Brain microvascular endothelial cell (primary cell): ENCODE results near the gene ADAMTS2.
A peak's percentile ranks its signal among the peaks of the same experiment; 100 is the strongest.

Experiments
- DNase-seq: peaks from one replicate; pipeline ENCODE4 v3.0.0-alpha.2; 2020
- H3K27ac ChIP-seq: fragments of 250-450 bp; sonication (Bioruptor Pico); 2 replicates; pipeline ENCODE4 v1.5.1; 2020; ENCODE audit warnings: mild to moderate bottlenecking, moderate library complexity
- H3K27me3 ChIP-seq: fragments of 250-450 bp; sonication (Bioruptor Pico); replicated peaks from 2 replicates; pipeline ENCODE4 v1.5.1; 2020; ENCODE audit warnings: mild to moderate bottlenecking
- H3K36me3 ChIP-seq: fragments of 250-450 bp; sonication (Bioruptor Pico); replicated peaks from 2 replicates; pipeline ENCODE4 v1.5.1; 2020; ENCODE audit warnings: mild to moderate bottlenecking
- H3K4me3 ChIP-seq: 2 replicates; pipeline ENCODE4 v1.5.1; 2011; ENCODE audit warnings: low read depth, mild to moderate bottlenecking, control low read depth, low read length, moderate library complexity
- in situ Hi-C: cut with HindIII; loops from 2 replicates; pipeline ENCODE4 v1.10.0; 2017; ENCODE audit warnings: low sequenced_read_pairs, low pct_ligation_motif_present
- TF ChIP-seq, protein P1 (sequence below): IDR thresholded peaks from 2 replicates; pipeline ENCODE4 v1.5.1; 2011; ENCODE audit warnings: low read depth, mild to moderate bottlenecking, moderate library complexity, low read length, control low read depth, inconsistent platforms; ENCODE audit errors: missing control alignments

The ADAMTS2 gene

DNA sequence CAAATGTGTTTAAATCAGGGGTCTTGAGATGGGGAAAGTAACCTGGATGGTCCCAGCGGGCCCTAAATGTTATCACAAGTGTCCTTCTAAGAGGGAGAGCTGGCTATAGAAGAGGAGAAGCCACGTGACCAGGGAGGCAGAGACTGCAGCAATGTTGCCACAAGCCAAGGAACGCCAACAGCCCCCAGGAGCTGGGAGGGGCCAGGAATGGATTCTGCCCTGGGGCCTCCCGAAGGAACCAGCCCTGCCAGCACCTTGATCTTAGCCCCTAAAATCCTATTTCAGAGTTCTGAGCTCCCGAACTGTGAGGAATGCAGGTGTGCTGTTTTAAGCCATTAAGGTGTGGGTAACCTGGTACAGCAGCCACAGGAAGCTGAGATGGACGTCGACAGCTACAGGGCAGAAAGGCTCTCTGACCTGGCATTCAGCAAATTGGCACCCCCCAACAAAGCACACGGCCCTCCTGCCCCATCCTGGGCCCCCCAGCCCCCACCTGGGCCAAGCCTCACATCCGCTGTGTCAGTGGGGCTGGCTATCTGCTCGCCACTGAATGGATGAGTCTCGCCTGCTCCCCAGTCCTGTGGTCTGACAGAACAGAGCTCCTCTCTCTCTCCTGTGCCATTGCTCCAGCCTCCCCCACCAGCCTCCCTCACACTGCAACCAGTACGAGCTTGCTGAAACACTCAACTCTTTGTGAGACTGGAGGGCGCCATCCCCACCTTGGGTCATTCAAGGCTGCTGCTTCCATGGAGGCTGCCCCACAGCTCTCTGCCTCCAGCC, 78.8 kb downstream of the ADAMTS2 start:
- in situ Hi-C loops: no loop called here
- Histone ChIP-seq H3K27me3 (no peaks in the 10 kb centered on the region), H3K27ac (peak overlapping the region; percentile 91), H3K36me3 (peaks cover 2% of the 10 kb centered on the region), H3K4me3 (no peak overlapping the region)
- DNase-seq: no peak
- TF ChIP-seq, protein P1, sequence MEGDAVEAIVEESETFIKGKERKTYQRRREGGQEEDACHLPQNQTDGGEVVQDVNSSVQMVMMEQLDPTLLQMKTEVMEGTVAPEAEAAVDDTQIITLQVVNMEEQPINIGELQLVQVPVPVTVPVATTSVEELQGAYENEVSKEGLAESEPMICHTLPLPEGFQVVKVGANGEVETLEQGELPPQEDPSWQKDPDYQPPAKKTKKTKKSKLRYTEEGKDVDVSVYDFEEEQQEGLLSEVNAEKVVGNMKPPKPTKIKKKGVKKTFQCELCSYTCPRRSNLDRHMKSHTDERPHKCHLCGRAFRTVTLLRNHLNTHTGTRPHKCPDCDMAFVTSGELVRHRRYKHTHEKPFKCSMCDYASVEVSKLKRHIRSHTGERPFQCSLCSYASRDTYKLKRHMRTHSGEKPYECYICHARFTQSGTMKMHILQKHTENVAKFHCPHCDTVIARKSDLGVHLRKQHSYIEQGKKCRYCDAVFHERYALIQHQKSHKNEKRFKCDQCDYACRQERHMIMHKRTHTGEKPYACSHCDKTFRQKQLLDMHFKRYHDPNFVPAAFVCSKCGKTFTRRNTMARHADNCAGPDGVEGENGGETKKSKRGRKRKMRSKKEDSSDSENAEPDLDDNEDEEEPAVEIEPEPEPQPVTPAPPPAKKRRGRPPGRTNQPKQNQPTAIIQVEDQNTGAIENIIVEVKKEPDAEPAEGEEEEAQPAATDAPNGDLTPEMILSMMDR: no peak

DNA sequence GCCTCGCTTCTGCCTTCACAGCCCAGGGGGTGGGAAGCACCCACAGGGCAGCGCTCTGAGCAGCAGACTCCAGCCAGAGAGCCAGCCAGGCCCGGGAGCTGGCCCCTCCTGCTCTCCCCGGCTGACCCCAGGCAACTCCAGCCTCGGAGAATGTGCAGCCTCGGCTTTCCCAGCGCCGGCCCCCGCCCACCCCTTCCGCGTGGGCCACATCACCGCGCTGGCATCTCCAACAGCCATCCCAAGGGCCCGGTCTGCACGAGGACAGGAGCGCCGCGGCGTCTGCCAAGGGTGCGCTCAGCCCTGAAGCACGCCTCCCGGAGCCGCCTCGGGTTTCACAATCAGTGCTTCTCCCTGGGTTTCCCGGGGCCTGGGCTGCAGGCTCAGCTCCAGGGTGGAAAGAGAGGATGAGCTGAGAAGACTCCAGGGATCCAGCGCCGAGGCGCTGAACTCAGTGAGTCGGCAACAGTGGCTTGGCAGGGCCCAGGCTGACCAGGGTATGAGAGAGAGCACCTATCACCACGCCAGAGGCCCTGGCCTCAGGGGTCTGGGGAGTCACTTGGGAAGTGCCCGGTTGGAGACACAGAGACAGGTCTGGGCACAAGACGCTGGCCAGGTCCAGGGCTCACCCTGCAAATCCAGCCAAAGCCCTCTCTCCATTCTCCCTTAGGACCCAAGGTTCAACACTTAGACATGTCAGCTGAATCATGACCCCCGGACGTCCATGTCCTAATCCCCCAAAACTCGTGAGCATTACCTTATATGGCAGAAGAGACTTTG, 79.6 kb downstream of the ADAMTS2 start:
- H3K36me3 ChIP-seq: peaks cover 2% of the 10 kb centered on the region
- H3K4me3 ChIP-seq: no peak overlapping the region
- TF ChIP-seq, protein P1: no peak
- peak overlapping the region; percentile 91 for H3K27ac ChIP-seq
- no peaks in the 10 kb centered on the region for H3K27me3 ChIP-seq
- DNase-seq: peak; percentile 98
- in situ Hi-C loops: no loop called here

DNA sequence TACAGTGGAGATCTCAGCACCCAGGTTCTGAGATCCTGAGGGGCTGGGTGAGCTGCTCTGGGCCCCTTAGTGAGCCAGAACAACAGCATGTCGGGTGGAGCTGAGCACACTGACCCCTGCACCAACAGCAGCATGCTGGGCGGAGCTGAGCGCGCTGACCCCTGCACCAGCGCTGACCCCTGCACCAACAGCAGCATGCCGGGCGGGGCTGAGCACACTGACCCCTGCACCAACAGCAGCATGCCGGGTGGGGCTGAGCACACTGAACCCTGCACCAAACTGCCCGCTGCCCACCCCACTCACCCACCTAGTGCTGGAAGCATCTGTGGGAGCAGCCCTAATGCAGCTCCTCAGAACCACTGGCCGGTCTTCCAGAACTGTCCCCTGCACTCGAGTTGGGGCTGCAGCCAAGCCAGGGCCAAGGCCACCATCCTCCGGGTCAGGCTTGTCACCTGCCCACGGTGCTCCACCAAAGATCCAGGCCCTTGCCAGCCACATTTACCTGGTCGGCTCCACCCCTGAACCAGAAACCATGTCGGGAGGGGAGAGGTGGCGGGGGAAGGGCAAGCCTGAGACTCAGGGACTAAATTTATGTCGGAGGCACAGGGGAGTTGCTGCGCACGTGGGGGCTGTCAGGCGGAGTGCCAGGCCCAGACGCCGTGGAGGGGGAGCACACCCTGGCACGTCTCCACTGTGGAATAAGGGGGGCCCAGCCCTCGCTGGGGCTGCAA, 80.3 kb downstream of the ADAMTS2 start:
- no peak for DNase-seq
- Histone ChIP-seq H3K27ac (peak overlapping the region; percentile 83), H3K27me3 (no peaks in the 10 kb centered on the region), H3K4me3 (no peak overlapping the region), H3K36me3 (peaks cover 2% of the 10 kb centered on the region)
- in situ Hi-C loops: no loop called here
- TF ChIP-seq, protein P1: no peak

DNA sequence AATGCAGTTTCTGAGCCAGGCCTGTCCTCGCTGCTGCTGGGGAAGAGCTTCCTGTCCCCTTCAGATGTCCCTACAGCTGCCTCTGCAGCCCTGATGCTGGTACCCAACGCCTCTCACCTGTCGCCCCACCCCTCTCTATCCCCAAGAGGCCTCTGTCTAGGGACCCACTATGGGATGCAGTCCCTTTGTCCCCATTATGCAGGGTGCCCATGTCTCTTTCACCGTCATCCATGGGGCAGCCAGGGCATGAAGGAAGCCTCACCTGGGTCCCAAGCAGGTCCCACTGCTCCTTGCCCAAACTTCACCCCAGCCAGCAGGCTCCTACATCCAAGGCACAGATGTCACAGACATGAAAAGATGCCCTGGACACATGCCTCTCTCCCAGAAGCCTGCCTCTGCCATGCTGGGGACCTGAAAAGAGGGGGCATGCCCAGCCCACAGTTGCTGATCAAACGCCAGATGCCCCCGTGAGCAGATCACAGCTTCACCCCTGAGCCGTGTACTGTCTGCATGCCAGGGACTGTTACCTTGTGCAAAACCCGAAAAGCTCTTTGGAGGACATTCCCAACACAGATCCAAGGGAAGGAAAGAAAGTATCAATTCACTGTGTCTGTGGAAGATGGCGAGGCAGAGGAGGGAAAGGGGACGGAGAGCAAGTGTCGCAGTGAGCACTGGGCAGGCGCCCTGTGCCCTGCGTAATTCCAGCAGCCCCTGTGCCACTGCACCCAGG, 81.0 kb downstream of the ADAMTS2 start:
- DNase-seq: no peak
- Histone ChIP-seq H3K27me3 (no peaks in the 10 kb centered on the region), H3K27ac (no peak overlapping the region), H3K36me3 (peaks cover 2% of the 10 kb centered on the region), H3K4me3 (no peak overlapping the region)
- in situ Hi-C loops: no loop called here
- TF ChIP-seq, protein P1: no peak

DNA sequence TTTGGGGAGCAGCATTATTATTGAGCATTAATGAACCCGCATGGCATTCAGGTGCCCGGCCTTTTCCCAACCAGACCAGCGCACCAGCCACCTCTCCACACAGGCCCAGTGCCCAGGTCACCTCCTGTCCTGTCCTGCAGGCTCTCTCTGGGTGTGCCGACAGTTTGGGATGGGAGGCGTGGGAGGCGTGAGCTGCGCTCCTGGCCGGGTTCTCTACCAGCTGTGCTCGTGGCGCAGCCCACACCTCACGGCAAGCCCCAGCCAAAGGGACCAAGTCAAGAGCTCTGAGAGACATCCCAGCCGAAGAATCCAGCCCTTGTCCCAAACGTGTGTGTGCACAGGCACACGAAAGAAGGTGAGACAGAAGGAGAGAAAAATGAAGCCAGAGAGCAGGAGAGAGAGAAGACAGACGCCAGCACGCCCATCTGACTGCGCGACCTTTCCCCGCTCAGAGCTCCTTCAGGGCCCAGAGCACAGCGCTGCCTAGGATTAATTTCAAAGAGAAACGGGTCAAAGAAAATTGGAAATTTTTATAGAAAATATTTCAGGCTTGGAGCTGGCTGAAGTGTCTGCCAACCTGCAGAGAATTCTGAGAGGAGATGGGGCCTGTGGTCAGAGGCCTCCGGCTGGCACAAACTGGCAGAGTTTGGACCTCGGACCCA, 81.7 kb downstream of the ADAMTS2 start:
- H3K27me3 ChIP-seq: no peaks in the 10 kb centered on the region
- in situ Hi-C loops: no loop called here
- TF ChIP-seq, protein P1: no peak
- no peak overlapping the region for H3K4me3 ChIP-seq
- no peak for DNase-seq
- H3K27ac ChIP-seq: no peak overlapping the region
- peaks cover 2% of the 10 kb centered on the region for H3K36me3 ChIP-seq
